A673 (cell line): ENCODE measurements around the gene DMBT1.

Experiments used
- EZH2 ChIP-seq: fragments of 200-600 bp; sonication (generic); IDR thresholded peaks from 2 replicates; pipeline ENCODE4 v1.6.1; 2017; ENCODE audit warnings: borderline replicate concordance, low read depth, mild to moderate bottlenecking, mixed read lengths, antibody characterized with exemption, low read length; ENCODE audit not compliant: poor library complexity, severe bottlenecking
- TF ChIP-seq, protein P1 (sequence below): fragments of 300-800, 200-600 bp; sonication (generic); conservative IDR thresholded peaks from 2 replicates; pipeline ENCODE4 v1.5.1; 2017; ENCODE audit warnings: low read depth, mild to moderate bottlenecking, antibody characterized with exemption, low read length, moderate library complexity, mixed read lengths

DNA sequence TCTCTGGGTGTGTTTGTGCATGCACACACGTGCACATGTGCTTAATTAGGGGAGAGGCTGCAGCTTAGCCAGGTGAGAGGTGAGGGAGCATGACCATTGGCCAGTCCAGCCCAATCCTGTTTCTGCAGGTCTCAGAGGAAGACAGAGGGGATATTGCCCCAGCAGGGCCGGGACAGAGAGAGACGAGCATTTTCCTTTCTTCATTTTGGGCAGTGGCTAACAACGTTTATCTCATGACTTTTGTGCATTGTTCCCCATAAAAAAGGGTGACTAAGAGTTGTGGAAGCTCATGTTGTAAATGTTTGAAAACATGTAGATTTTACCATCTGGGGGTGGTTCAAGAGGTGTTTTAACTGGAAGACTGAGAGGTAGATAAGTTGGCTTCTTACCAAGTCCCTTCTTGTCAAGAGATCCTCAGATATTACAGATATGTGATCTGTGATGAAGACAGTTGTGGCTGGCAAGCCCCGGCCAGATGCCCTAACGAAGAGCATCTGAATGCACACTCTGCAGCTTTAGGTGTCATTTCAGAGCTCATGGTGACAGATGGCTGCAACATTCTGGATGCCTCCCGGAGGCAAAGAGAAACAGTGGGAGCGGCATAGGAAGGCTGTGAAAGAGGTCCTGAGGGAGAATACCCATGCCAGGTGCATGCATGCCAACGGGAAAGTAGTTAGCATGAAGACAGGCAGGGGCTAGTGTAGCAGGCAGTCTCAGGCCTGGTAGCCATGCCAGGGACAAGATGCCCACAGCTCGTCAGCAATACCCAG is 16.7 kb upstream of the DMBT1 start:
- TF ChIP-seq, protein P1, sequence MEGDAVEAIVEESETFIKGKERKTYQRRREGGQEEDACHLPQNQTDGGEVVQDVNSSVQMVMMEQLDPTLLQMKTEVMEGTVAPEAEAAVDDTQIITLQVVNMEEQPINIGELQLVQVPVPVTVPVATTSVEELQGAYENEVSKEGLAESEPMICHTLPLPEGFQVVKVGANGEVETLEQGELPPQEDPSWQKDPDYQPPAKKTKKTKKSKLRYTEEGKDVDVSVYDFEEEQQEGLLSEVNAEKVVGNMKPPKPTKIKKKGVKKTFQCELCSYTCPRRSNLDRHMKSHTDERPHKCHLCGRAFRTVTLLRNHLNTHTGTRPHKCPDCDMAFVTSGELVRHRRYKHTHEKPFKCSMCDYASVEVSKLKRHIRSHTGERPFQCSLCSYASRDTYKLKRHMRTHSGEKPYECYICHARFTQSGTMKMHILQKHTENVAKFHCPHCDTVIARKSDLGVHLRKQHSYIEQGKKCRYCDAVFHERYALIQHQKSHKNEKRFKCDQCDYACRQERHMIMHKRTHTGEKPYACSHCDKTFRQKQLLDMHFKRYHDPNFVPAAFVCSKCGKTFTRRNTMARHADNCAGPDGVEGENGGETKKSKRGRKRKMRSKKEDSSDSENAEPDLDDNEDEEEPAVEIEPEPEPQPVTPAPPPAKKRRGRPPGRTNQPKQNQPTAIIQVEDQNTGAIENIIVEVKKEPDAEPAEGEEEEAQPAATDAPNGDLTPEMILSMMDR: no peak
- TF ChIP-seq EZH2: no peak
